Stomach smooth muscle (tissue), 2 donors: Measurements from ENCODE around the gene PRKCB.

Experiments used
- H3K27ac ChIP-seq: one replicate; pipeline ENCODE4 v1.7.0; 2013; ENCODE audit warnings: mild to moderate bottlenecking, low read length, inconsistent platforms
- H3K27me3 ChIP-seq, 2 donors: one replicate each; pipeline ENCODE4 v1.7.0; 2013; ENCODE audit warnings: low read length in 2 of 2; ENCODE audit not compliant: insufficient read depth in 2 of 2, control insufficient read depth in 1 of 2
- H3K36me3 ChIP-seq, 2 donors: one replicate each; pipeline ENCODE4 v1.7.0; 2013; ENCODE audit warnings: low read length in 2 of 2; ENCODE audit not compliant: control insufficient read depth in 2 of 2, insufficient read depth in 2 of 2
- H3K4me1 ChIP-seq: one replicate; pipeline ENCODE4 v1.7.0; 2013; ENCODE audit warnings: low read length; ENCODE audit not compliant: control insufficient read depth, insufficient read depth
- H3K4me3 ChIP-seq, 2 donors: one replicate each; pipeline ENCODE4 v1.7.0; 2013; ENCODE audit warnings: low read length in 2 of 2
- H3K9ac ChIP-seq, 2 donors: one replicate each; pipeline ENCODE4 v1.7.0; 2013; ENCODE audit warnings: low read length in 2 of 2, mild to moderate bottlenecking in 1 of 2
- H3K9me3 ChIP-seq, 2 donors: one replicate each; pipeline ENCODE4 v1.7.0; 2013; ENCODE audit warnings: low read length in 2 of 2; ENCODE audit not compliant: control insufficient read depth in 2 of 2
- donor health status: healthy.
- donor health status: Pancreatic carcinoma.

The PRKCB gene

DNA sequence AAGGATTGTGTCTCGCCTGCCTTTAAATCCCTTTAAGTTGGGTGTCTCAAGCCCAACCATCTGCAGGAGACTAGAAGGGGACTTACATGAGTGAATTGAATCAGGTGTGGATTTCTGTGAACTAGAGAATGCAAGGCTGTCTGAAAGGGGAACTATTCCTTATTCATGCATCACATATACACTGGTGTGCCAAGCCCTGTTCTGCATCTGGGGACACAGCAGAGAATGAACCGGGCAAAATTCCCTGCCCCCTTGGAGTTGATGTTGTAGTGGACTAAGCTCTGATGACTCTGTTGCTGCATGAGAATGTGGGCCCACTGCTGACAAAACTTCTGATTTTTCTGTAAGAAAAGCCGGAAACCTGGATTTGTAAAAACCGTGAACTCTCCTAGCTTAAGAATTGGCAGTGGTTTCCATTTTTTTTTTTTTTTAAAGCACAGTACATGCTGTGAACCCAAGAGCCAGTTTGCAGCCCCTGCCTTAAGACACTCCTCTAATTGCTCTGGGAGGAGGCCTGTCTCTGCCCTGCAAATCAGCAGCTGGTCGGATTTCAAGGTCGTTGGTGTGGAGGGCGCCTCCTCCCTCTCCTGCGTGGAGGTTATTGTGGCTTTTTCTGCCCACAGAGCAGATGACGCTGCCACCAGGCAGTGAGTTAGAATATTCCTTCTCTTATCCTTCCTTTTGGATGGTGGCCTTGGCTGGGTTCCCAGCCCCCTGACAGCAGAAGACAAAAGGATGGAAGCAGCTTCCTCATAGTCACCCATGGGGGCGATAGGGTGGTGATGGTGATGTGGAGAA is 131.0 kb downstream of the PRKCB start:
- no peak overlapping the region for H3K9ac ChIP-seq
- H3K27ac ChIP-seq: no peak overlapping the region
- H3K36me3 ChIP-seq: peaks cover 0 to 2% of the 10 kb centered on the region in 2 donors
- no peak overlapping the region for H3K4me3 ChIP-seq
- no peaks in the 10 kb centered on the region for H3K4me1 ChIP-seq
- H3K27me3 ChIP-seq: no peaks in the 10 kb centered on the region
- H3K9me3 ChIP-seq: no peaks in the 10 kb centered on the region

DNA sequence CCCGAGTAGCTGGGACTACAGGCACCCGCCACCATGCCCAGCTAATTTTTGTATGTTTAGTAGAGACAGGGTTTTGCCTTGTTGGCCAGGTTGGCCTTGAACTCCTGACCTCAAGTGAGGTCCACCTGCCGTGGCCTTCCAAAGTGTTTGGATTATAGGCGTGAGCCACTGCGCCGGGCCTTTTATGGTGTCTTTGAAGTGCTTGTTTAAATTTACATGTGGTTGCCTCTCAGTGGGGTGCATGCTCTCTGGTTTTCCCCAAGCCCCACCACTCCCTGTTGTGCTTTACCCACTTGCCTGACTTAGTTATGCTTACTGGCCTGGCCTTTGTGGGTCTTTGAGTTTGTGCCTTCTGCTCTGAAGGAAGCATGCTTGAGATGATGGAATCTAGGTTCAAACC is 132.0 kb downstream of the PRKCB start:
- Histone ChIP-seq H3K9me3 (no peaks in the 10 kb centered on the region), H3K36me3 (peaks cover 0 to 2% of the 10 kb centered on the region in 2 donors), H3K4me1 (no peaks in the 10 kb centered on the region), H3K4me3 (no peak overlapping the region), H3K27ac (no peak overlapping the region), H3K9ac (no peak overlapping the region), H3K27me3 (no peaks in the 10 kb centered on the region)

DNA sequence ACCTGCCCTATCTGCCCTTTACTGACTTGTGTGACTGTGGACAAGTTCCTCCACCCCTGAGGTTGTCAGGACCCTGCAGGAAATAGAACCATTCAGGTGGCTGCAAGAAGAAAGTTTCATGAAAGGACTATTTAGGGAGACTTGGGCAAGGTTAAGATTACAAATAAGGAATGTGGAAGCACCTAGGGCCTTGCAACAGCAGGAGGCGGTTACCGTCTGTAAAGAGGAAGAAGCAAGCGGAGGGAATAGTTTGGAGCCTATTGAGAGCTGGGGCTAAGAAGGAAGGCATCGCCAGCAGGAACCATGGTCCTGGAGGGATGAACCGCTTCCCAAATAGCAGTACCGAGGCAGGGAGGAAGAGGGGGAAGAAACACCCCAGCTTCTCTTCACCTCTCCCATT is 132.4 kb downstream of the PRKCB start:
- H3K27ac ChIP-seq: no peak overlapping the region
- no peak overlapping the region for H3K9ac ChIP-seq
- H3K27me3 ChIP-seq: no peaks in the 10 kb centered on the region
- H3K4me1 ChIP-seq: no peaks in the 10 kb centered on the region
- H3K9me3 ChIP-seq: no peaks in the 10 kb centered on the region
- peaks cover 0 to 2% of the 10 kb centered on the region in 2 donors for H3K36me3 ChIP-seq
- H3K4me3 ChIP-seq: no peak overlapping the region

DNA sequence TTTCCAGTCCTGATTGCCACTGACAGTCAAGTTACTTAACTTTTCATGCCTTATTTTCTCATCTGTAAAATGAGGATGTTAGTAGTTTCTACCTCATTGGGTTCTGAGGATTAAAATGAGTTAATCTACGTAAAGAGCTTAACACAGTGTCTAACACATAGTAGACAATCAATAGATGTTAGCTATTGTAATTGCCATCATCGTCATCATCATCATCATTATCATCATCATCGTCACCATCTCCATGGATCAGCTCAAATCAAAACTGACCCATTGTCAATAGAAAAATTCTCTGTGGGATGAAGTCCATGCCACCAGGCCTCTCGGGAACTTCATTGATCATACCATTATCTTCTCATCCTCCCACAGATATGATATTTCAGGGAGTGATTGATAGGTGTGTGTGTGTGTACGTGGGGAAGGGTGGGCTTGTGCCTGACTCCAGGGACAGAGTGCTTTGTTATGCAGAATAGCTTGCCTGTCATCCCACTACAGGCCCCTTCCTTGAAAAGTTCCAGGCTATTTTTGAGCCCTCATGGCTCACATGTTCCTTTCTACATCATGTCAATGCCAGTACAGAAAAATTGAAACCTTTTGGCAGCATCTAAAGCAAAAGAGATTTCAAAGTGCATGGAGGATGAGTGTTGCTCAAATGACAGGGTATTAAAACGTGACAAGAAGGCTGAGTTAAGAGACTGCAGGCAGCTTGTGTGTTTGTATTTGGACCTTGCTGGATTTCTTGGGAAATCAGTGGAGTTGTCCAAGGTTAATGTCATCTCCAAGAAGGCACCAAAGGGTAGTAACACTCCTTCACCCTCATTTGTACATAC is 133.9 kb downstream of the PRKCB start:
- Histone ChIP-seq H3K4me3 (no peak overlapping the region), H3K27me3 (no peaks in the 10 kb centered on the region), H3K4me1 (no peaks in the 10 kb centered on the region), H3K9me3 (no peaks in the 10 kb centered on the region), H3K36me3 (no peaks in the 10 kb centered on the region), H3K27ac (no peak overlapping the region), H3K9ac (no peak overlapping the region)

DNA sequence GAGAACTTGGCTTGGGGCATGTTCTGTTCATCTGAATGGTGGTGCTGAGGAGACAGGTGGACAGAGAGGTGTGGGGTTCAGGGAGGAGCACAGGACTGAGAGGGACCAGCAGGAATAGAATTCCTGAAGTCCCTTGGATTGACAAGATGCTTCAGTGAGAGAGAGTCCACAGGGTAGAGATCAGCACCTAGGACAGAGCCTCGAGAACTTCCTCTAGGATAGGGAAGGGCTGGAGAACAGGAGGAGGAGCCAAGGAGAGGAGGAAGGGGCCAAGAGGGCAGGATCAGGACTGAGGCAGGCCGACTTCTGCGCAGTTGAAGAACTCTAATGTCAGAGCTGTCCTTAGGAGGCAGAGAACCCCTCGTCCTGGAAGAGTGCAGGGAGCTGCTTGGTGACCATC is 138.4 kb downstream of the PRKCB start:
- no peaks in the 10 kb centered on the region for H3K9me3 ChIP-seq
- no peak overlapping the region for H3K27ac ChIP-seq
- H3K36me3 ChIP-seq: no peaks in the 10 kb centered on the region
- H3K9ac ChIP-seq: no peak overlapping the region
- no peaks in the 10 kb centered on the region for H3K27me3 ChIP-seq
- H3K4me1 ChIP-seq: no peaks in the 10 kb centered on the region
- H3K4me3 ChIP-seq: no peak overlapping the region

DNA sequence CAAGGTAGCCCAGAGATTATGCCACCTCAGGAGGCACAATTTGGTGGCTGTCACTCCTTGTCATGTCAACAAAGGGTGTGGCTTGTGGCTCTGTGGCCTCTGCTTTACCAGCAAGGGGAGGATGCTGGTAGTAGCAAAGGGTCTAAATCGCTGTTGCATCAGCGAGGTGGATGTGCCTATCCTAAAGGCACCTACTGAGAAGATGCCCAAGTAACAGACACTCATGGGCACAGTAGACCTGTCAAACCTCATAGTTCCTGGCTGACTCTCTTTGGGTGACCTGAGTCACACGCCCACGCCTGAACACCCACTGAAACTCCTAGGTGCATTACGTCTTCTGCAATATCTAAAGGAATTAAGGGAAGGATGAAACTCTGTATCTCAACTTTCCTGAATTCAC is 139.5 kb downstream of the PRKCB start:
- Histone ChIP-seq H3K4me3 (no peak overlapping the region), H3K9me3 (no peaks in the 10 kb centered on the region), H3K4me1 (no peaks in the 10 kb centered on the region), H3K27ac (no peak overlapping the region), H3K9ac (no peak overlapping the region), H3K36me3 (no peaks in the 10 kb centered on the region), H3K27me3 (no peaks in the 10 kb centered on the region)

DNA sequence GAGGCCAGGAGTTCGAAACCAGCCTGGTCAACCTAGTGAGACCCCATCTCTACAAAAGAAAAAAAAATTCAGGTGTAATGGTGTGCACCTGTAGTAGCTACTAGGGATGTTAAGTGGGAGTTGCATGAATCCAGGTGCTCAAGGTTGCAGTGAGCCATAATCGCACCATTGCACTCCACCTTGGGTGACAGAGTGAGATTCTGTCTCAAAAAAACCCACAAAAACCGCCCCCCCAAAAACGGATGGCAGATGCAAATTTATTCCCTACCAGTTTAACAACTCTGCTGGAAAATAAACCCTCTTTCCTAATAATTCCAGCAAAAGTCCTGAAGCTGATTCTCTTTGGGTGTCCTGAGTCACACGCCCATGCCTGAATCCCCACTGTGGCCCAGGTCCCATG is 140.3 kb downstream of the PRKCB start:
- Histone ChIP-seq H3K9me3 (no peaks in the 10 kb centered on the region), H3K4me3 (no peak overlapping the region), H3K27ac (no peak overlapping the region), H3K27me3 (no peaks in the 10 kb centered on the region), H3K4me1 (no peaks in the 10 kb centered on the region), H3K36me3 (no peaks in the 10 kb centered on the region), H3K9ac (no peak overlapping the region)

DNA sequence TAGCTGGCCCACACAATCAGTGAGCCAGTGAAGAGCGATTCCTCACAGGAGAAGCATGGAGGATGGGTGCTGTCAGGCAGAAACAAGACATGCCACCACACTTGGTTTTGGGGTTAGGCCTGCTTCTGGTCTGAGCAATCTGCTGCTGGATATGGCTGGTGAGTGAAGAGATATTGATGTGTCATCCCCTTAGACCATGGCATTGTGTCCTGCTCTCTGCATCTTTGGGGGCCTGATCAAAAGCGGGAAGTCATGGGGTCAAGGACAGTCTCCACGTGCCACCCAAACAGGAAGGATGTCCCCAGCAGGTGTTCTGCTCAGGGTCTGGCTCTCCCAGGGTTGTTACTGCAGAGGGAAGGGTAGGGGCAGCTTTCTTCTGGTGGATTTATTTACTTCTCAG is 140.7 kb downstream of the PRKCB start:
- Histone ChIP-seq H3K36me3 (no peaks in the 10 kb centered on the region), H3K9me3 (no peaks in the 10 kb centered on the region), H3K27me3 (no peaks in the 10 kb centered on the region), H3K27ac (no peak overlapping the region), H3K9ac (no peak overlapping the region), H3K4me3 (no peak overlapping the region), H3K4me1 (no peaks in the 10 kb centered on the region)

DNA sequence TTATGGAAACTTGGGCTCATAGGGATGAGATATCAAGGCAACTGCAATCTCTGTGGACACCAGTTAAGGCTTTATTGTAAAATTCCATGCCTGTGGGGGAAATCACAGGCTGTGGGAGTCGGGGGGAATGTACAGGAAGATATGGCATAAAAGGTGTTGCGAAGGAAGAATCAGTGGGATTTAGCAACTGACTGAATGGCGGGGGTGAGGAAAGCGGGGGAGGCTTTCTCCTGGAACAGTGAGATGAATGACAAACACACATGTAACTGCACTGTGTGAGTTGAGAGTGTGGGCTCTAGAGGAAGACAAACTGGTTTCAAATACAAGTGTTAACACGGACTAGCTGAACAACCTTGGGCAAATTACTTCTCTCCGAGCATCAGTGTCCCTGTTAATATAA is 143.7 kb downstream of the PRKCB start:
- Histone ChIP-seq H3K4me3 (no peak overlapping the region), H3K9ac (no peak overlapping the region), H3K9me3 (no peaks in the 10 kb centered on the region), H3K27me3 (no peaks in the 10 kb centered on the region), H3K27ac (no peak overlapping the region), H3K36me3 (no peaks in the 10 kb centered on the region), H3K4me1 (no peaks in the 10 kb centered on the region)

DNA sequence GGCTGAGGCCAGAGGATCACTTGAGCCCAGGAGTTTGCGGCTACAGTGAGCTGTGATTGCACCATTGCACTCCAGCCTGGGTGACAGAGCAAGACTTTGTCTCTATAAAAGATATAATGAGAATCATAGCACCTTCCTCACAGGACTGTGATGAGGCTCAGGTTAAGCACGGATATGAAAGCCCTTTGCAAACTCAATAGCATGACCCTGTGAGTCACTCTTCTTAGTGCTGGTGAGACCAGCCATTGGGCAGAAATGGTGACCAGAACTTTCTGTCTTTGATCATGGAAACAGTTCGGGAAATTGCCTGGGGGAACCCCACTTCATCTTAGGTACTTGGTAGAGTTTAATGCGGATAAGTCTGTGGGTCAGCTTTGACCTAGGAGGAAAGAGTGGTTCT is 144.2 kb downstream of the PRKCB start:
- Histone ChIP-seq H3K4me1 (no peaks in the 10 kb centered on the region), H3K4me3 (no peak overlapping the region), H3K27me3 (no peaks in the 10 kb centered on the region), H3K9ac (no peak overlapping the region), H3K9me3 (no peaks in the 10 kb centered on the region), H3K27ac (no peak overlapping the region), H3K36me3 (no peaks in the 10 kb centered on the region)
